Measurements from ENCODE around the gene COPE.
"Not testable (repeated sequence)": the region's sequence is repeated elsewhere in the genome, so short reads cannot be mapped to it uniquely, and the experiment has no call there.

The COPE gene

DNA sequence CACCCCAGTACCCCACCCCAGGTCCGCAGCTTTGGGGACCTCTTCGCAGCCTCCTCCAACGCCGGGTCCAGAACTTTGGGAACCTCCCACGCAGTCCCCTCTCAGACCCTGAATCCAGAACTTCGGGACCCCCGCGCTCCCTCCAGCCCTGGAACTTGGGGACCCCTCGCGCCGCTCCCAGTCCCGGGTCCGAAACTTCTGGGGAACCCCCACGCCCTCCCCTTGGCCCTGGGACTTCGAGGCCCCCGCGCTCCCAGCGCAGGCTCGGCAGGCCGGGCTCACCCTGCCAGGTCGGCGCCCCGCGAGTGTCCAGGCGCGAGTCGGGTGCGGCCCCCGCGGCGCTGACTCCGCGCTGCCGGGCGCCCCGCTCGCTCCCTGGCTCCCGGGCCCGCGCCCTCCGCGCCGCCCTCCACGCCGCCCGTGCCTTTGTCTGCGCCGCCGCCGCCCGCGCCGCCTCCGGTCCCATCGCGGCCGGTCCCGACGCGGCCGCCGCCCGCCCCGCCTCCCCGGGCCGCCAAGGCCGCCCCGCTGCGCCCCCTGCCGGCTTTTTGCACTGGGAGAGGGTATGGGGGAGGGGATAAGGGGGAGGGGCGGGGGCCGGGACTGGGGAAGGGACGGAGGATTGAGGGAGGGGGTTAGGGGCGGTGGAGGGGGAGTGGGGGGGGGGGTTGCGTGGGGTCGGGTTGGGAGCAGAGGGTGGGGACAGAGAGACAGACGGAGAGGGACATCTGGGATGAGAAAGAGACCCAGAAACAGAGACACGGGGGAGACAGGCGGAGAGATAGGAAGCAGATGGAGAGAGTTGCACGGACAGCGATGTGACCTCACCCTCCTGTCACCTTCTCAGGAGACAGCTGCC is 21.8 kb upstream of the COPE start, which contains the start of gene HOMER3:
TSS of gene HOMER3 (minus strand) at position 449 of the 859 bp plus-strand sequence. CDS start 2,235 bp downstream, outside the sequence.
- in situ Hi-C loops (cut with MboI; ENCODE audit: low sequenced_read_pairs) = no loop called here

DNA sequence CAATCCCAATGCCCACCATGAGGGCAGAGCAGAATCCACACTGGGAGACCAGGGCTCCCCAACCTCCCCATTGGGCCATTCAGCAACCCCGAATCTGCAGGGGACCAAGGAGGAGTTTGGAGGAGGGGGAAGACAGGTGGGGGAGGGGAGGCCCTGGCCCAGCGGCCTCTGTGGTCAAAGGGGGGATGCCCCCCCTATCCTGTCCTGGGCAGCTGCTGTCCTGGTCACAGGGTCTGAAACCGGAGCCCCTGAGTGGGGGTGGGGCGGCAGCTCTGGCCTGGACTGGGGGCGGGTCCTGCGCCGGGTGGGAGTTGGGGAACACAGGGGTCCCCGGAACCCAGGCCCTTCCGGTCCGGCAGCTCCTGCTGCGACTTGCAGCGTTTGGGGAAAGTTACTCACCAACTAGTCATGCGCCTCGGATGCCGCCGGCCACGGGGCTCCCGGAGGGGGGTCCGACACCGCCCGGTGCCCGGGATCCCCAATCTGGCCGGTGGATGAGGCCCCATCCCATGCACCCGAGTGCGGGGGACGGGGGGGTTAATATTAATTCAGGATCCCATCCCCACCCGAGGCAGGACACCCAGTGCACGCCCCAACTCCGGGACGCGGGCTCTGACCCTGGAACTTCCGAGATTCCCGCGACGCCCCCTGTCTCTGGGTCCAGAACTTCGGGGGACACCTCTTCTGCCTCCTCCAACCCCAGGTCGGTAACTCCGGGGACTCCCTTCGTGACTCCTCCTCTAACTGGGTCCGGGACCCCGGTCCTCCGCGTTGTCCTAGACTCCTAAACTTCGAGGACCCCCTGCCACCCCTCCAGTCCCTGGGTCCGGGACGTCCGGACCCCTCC is 21.0 kb upstream of the COPE start:
- in situ Hi-C loops (cut with MboI; ENCODE audit: low sequenced_read_pairs) = no loop called here

DNA sequence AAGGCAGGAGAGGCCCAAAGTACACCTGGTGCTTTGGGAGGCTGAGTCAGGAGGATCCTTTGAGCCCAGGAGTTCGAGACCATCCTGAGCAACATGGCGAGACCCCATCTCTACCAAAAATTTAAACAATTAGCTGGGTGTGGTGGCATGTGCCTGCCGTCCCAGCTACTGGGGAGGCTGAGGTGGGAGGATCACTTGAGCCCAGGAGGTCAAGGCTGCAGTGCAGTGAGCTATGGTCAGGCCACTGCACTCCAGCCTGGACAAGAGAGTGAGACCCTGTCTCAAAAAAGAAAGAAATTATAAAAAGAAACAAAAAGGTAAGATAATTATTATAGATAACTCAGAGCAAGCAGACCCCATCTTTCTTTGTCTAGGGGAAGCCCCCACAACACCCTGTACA is 20.0 kb upstream of the COPE start:
- in situ Hi-C loops (cut with MboI; ENCODE audit: low sequenced_read_pairs) = no loop called here

DNA sequence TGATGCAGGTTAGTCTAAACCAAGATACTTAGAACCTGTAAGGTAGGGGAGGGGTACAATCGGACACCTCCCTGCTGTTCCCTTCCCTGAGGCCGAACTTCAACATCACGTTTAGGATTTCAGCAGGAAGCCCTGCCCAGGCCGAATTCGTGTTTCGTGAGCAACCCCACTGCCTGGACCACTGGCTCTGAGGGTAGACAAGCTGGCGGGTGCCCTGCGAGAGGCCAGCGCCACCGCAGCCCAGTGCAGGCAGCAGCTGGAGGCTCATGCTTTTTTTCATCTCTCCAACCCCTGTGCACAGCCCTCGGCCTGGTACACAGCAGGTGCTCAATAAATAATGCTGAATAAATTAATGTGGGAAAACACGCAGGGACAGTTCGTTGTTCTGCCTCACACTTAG is 14.1 kb upstream of the COPE start:
- in situ Hi-C loops (cut with MboI; ENCODE audit: low sequenced_read_pairs) = no loop called here

DNA sequence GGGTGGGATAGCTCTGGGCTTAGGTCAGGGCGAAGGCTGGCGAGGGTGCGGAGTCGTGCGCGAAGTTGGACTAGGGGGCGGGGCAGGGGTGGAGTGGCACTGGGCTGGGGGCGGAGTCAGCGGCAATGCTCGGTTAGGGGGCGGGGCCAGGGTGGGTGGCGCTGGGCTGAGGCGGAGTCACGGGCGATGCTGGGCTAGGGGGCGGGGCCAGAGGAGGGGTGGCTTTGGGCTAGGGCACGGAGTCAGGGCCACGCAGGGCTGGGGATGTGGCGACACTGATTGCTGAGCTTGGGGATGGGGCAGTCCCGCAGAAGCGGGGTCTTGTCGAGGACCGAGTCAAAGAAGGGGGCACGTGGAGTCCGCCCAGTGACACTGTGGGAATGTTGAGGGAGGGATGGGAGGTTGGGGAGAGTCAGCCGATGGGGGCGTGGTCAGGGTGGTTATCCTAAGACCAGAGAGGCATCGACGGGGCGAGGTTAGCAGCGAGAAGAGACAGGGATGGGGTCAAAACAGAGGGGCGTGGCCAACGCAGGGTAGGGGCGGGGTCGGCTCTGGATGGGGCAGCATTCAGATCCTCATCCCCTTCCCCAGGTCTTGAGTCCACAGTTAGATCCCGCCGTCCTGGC is 13.1 kb upstream of the COPE start:
- in situ Hi-C loops (cut with MboI; ENCODE audit: low sequenced_read_pairs) = no loop called here

DNA sequence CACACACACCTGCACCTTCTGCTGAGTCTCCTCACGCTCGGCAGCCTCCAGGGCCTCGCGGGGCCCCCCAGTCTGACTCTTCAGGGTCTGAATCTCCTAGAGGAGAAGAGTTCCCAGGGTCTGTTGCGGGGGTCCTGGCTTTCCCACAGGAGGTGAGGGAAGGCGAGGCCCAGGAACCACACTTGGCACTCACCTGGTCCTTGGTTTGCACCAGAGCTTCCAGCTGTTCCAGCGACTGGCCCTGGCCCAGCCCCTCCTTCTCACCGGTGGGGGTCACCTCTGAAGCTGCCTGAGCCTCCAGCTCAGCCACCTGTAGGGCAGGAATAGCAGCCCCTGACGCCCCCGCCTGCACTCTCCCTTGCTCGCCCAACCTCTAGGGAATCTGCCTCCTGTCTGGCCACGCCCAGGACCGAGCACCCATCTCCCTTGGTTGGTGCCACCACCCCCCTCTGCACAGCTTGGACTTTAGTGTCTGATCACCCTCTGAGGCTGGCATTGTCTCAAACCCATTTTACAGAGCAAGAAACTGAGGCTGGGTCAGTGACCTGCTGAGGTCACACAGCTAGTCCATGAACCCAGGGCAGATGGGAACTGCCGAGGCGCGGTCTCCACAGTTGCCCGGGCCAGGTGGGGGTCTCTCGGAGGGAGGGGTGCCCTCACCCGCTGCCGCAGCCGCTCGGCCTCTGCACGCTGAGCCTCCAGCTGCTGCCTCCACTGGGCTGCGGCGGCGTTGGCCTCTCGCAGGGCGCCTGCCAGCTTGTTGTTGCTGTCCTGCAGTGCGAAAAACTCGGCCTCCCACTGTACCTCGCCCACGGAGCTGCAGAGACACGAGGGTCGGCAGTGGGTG is 12.4 kb upstream of the COPE start:
- in situ Hi-C loops (cut with MboI; ENCODE audit: low sequenced_read_pairs) = no loop called here

DNA sequence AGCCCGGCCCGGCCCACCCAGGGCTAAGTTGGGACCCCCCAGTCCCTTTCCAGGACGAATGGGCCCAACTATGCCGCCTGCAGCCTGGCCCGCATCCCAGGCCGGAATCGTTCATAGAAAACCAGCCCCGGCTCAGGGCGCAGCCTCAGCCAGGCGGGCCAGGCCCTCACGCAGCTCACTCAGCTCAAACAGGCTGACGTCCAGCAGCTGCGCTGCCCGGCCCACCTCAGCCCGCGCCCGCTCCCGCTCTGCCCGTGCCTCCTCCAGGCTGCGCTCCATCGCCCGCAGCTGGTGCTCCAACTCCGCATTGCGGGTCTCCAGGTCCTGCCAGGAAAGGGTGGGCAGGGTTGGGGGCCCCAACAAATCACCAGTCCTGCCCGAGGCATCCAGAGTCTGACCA is 10.1 kb upstream of the COPE start:
- in situ Hi-C loops (cut with MboI; ENCODE audit: low sequenced_read_pairs) = no loop called here

DNA sequence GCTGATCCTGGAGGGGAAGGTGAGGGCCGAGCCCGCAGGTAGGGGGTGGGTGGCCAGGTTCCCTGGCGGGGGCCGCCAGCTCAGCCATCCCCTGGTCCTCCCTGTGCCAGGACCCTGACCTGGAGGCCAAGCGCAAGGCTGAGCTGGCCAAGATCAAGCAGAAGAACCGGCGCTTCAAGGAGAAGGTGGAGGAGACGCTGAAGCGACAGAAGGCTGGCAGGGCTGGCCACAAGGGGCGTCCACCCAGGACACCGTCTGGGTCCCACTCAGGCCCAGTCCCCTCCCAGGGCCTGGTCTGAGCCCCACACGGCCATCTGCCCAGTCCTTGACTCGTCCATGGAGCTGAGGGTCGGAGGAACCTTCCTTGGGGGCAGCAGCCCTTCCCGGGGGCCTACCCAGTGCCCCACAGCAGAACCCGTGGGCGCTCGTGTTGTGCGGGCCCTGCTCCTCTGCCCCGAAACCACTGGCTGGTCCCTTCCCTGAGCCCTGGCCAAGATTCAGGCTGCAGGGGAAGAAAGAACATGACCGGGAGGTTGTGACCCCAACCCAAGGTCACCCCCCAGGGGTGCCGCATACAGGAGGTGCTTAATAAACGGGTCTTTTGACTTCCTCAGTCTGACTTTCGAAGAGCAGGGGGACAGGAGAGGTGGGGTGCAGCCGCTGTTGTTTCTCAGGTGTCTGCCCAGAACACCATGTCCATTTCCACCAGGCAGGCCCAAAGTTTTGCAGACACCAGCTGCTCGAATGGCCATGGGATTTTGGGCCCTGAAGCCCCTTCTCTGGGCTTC is 9.0 kb upstream of the COPE start:
- in situ Hi-C loops (cut with MboI; ENCODE audit: low sequenced_read_pairs) = no loop called here

DNA sequence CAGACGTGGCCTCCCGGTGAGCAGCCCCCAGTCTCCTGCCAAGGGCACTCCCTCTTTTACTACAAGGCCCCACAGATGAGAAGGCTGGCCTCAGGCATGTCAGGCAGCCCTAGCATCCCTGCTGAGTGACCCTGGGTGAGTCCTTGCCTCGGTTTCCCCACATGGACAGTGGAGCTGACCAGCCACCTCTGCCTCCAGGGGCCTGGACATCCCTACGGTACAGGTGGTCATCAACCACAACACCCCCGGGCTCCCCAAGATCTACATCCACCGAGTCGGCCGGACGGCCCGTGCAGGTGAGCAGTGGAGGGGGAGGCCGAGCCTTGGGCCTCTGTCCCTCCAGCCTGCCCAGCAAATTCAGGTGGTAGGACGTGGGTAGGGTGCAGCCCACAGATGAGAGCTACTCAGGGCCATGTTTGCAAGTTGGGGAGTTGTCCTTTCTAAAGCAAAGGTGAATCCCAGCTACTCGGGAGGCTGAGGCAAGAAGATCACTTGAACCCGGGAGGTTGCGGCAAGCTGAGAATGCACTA is 5.6 kb upstream of the COPE start:
- in situ Hi-C loops (cut with MboI; ENCODE audit: low sequenced_read_pairs) = no loop called here

DNA sequence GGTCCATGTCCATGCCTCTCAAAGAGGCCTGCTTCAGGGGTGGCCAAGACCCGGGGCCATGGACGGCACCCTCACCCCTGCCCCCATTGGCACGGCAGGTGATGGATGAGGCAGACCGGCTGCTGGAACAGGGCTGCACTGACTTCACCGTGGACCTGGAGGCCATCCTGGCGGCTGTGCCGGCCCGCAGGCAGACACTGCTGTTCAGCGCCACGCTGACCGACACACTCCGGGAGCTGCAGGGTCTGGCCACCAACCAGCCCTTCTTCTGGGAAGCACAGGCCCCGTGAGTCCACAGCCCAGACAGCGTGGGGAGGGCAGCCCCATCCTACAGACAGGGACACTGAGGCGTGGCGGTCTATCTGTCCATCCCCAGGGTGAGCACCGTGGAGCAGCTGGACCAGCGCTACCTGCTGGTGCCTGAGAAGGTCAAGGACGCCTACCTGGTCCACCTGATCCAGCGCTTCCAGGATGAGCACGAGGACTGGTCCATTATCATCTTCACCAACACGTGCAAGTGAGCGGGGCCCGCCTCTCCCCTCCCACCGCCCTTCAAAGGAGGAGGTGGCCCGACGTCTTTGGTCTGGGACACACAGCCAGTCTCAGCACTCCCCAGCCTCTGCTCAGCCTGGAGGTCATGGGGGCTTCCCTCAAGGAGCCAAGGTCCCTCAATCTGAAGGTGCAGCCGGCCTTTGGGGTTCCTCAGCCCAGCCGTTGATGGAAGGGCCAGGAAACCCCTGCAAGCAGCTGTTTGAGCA is 3.2 kb upstream of the COPE start:
- in situ Hi-C loops (cut with MboI; ENCODE audit: low sequenced_read_pairs) = no loop called here

DNA sequence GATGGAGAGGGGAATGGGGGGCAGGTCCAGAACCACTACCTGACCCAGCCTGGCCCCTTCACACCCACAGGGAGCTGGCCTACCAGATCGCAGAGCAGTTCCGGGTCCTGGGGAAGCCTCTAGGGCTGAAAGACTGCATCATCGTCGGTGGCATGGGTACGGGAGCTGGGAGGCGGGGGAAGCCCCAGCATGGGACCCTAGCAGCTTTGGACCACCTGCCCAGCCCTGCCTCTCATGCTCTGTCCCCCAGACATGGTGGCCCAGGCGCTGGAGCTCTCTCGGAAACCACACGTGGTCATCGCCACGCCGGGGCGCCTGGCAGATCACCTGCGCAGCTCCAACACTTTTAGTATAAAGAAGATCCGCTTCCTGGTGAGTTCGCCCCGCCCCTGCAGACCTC is 2.4 kb upstream of the COPE start:
- in situ Hi-C loops (cut with MboI; ENCODE audit: low sequenced_read_pairs) = no loop called here

DNA sequence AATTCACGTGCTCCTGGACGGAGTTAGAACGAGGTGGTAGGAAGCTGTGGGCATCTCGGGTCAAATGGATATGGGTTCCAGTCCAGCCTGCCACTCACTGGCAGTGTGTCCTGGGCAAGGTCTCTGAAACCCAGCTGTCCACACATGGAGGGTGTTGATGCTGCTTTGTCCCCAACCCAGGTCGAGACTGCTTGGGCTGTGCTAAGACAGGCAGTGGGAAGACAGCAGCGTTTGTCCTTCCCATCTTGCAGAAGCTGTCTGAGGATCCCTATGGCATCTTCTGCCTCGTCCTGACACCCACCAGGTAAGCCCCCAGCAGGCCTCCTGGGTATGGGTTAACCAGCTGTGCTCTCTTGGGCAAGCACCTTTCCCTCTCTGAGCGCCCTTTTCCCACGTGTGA is 1.2 kb upstream of the COPE start:
- in situ Hi-C loops (cut with MboI; ENCODE audit: low sequenced_read_pairs) = no loop called here

DNA sequence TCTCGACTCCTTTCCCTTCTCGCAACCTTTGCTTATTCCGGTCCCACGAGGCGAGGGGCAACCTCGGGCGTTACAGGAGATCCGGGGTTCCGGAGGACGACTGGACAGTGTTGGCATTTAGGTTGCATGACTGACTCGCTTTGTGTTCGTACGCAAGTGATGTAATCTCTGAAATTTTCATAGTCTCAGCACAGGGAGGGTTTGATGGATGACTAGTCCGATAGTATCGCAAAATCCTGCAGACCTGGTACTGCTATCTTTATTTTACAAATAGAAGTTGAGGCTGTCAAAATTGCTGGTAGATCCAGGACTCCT is 670 bp upstream of the COPE start:
- in situ Hi-C loops (cut with MboI; ENCODE audit: low sequenced_read_pairs) = no loop called here

DNA sequence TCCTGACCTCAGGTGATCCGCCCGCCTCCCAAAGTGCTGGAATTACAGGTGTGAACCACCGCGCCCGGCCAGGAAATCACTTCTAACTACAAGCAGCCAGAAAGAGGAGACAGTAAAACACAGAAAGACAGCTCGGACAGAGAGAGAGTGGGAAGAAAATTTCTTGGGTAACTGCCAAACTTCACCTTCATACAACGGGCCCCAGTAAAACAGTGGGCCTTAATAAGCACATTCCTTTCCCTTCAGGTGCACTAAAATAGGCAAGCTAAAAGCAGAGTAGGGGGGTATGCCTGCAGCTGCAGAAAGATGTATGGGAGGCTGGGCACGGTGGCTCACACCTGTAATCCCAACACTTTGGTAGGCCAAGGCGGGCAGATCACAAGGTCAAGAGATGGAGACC is 1.6 kb downstream of the COPE start:
- in situ Hi-C loops (cut with MboI; ENCODE audit: low sequenced_read_pairs) = not testable (repeated sequence)

DNA sequence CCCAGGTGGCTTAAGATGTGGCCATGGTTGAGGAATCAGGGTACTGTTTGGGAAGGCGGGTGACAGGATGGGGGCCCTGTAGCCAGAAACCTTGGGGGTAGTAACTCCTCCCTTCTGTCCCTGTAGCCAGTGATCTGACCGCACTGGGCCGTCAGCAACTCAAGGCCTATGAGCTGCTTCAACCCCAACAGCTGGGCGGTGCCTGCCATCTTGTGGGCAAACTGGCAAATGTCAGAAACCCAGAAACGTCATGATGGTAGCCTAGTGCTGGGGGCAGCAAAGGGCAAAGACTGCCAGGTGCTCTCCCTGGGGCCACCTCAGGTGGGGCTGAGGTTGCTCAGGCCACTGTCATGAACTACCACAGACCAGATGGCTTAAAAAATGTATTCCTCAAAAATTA is 3.5 kb downstream of the COPE start:
- in situ Hi-C loops (cut with MboI; ENCODE audit: low sequenced_read_pairs) = no loop called here

DNA sequence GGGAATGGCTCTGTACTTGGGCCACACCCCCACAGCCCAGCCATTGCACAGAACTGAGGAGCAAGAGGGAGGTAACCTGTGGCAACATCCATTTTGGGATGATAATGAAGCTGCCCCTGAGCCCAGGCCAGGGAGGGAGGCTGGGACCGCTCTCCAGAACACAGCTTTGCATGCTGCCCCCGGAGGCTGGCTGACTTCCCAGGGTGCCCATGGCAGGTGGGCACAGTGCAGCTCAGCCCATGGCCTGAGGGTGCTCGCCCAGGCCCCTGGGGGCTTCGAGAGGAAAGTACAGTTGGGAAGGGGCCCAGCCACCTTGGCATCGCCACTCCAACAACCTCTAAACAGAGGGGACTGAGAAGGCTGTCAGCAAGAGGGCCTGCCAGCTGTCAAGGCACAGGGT is 5.7 kb downstream of the COPE start:
- in situ Hi-C loops (cut with MboI; ENCODE audit: low sequenced_read_pairs) = no loop called here

DNA sequence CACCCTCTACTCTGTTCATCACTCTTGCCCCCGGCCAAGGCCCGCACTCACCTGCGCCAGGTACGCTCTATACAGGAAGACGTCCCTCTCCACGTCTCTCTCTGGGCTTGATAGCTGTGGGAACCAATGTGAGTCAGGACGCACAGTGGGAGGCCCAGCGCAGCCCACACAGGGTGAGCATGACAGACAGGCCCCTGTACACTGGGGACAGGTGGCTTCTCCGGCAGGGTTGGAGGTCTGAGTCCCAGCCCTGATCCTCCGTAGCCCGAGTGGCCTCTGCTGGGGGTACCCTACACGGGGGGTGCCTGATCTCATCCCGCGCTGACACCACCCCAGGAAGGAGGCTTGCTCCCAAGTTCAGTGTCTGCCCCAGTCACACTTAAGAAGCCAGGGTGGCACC is 6.3 kb downstream of the COPE start:
- in situ Hi-C loops (cut with MboI; ENCODE audit: low sequenced_read_pairs) = no loop called here

DNA sequence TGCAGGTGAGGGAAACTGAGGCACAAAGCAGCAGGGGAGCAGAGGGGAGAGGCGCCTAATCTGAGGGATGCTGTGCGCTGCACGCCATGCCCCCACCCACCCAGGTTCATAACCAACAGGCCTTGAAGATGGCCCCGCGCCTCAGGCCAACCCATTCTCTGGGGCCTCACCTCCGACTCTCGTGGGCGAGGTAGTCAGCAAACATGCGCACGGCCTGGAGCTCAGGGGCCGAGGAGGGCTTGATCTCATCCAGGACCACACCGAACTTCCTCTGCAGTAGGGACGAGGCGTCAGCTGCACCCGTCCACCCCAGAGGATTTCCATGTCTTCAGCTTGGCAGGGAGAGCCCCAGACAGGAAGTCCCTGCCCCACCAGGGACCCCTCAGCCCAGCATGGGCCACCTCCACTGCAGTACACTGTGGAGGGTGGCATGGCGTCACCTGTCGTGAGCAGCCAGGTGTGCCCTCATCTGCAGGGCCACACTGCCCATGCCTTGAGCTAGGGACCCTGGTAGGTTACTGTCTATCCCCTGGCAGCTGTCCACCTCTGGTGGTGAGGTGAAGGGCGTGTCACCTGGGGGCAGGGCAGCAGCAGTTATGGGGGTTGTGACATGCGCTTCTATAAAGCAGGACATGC is 8.3 kb downstream of the COPE start:
- in situ Hi-C loops (cut with MboI; ENCODE audit: low sequenced_read_pairs) = no loop called here

DNA sequence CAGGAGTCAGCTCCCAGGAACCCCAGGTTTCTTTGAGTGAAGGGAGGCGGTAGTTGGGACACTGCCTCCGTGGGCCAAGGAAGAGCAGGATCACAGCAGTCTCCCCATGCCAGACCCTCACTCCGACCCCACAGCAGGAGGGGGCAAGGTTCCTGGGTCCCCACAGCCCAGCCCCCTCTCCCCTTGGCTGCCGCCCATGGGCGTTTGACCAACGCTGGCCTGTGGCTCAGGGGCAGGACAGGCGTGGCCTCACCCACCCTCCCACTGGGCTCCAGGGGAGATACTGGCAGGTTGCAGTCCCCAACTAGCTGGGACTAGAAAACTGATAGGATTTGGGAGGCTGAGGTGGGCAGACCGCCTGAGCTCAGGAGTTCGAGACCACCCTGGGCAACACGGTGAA is 9.2 kb downstream of the COPE start:
- in situ Hi-C loops (cut with MboI; ENCODE audit: low sequenced_read_pairs) = no loop called here

Measured in hTERT RPE-1 (cell line).